HEK293 (cell line): Measurements from ENCODE around the gene KIF1A.

Experiments
- CTCF ChIA-PET: fragments of 350-600 bp; formaldehyde crosslinking; extraction: SDS; loops from one replicate; lab custom pipeline; 2021; ENCODE audit warnings: antibody characterized with exemption; lab: Yijun Ruan, JAX
- POLR2A ChIA-PET: fragments of 300-600 bp; formaldehyde crosslinking; extraction: SDS; loops from one replicate; lab custom pipeline; 2020; ENCODE audit warnings: antibody characterized with exemption, inconsistent platforms; lab: Yijun Ruan, JAX
- H3K27ac ChIP-seq: fragments of 200-500 bp; sonication (Bioruptor generic); 2 replicates; pipeline ENCODE4 v1.5.1; 2014; ENCODE audit warnings: low read depth, low read length, control low read depth, inconsistent platforms; ENCODE audit errors: extremely low read depth
- H3K36me3 ChIP-seq, 2 experiments: fragments of 200-500 bp in 1 of 2; sonication (Bioruptor generic) in 1 of 2; 1 replicate in 1 of 2; 2 replicates in 1 of 2; pipeline ENCODE4 v1.5.1; 2014 to 2017; ENCODE audit warnings: inconsistent platforms in 2 of 2, low read length in 2 of 2; ENCODE audit not compliant: control insufficient read depth in 2 of 2, insufficient read depth in 1 of 2
- H3K4me1 ChIP-seq: fragments of 200-500 bp; sonication (Bioruptor generic); 2 replicates; pipeline ENCODE4 v1.5.1; 2014; ENCODE audit warnings: mild to moderate bottlenecking, low read length, inconsistent platforms; ENCODE audit not compliant: control insufficient read depth, insufficient read depth
- H3K4me3 ChIP-seq: 2 replicates; pipeline ENCODE4 v1.5.1; 2011; ENCODE audit warnings: low read depth, mild to moderate bottlenecking, control low read depth, low read length, moderate library complexity
- H3K9me3 ChIP-seq: fragments of 200-500 bp; sonication (Bioruptor generic); 2 replicates; pipeline ENCODE4 v1.5.1; 2014; ENCODE audit warnings: low read depth, low read length, inconsistent platforms; ENCODE audit not compliant: control insufficient read depth, insufficient read depth
- CTCF ChIP-seq: fragments of 450-650 bp; formaldehyde crosslinking; IDR thresholded peaks from 2 replicates; pipeline ENCODE4 v1.5.1; 2016; ENCODE audit warnings: missing biosample characterization, missing genetic modification characterization
- GLI2 ChIP-seq: fragments of 450-650 bp; formaldehyde crosslinking; IDR thresholded peaks from 2 replicates; pipeline ENCODE4; 2017; ENCODE audit warnings: missing biosample characterization, missing genetic modification characterization, low read depth, borderline replicate concordance
- GLIS1 ChIP-seq: fragments of 450-650 bp; formaldehyde crosslinking; IDR thresholded peaks from 2 replicates; pipeline ENCODE4 v1.5.1; 2016; ENCODE audit warnings: missing biosample characterization, missing genetic modification characterization
- GLIS2 ChIP-seq: fragments of 450-650 bp; formaldehyde crosslinking; IDR thresholded peaks from 2 replicates; pipeline ENCODE4 v1.5.1; 2016; ENCODE audit warnings: missing biosample characterization, missing genetic modification characterization
- KLF7 ChIP-seq: fragments of 450-650 bp; formaldehyde crosslinking; IDR thresholded peaks from 2 replicates; pipeline ENCODE4 v1.5.1; 2016; ENCODE audit warnings: missing biosample characterization, missing genetic modification characterization, borderline replicate concordance
- OSR2 ChIP-seq: fragments of 450-650 bp; formaldehyde crosslinking; IDR thresholded peaks from 2 replicates; pipeline ENCODE4 v1.5.1; 2016; ENCODE audit warnings: missing biosample characterization, missing genetic modification characterization
- OVOL3 ChIP-seq: fragments of 450-650 bp; formaldehyde crosslinking; IDR thresholded peaks from 2 replicates; pipeline ENCODE4 v1.5.1; 2016; ENCODE audit warnings: missing biosample characterization, missing genetic modification characterization
- PRDM1 ChIP-seq: fragments of 450-650 bp; formaldehyde crosslinking; IDR thresholded peaks from 2 replicates; pipeline ENCODE4; 2016; ENCODE audit warnings: missing biosample characterization, missing genetic modification characterization
- REPIN1 ChIP-seq: fragments of 450-650 bp; formaldehyde crosslinking; IDR thresholded peaks from 2 replicates; pipeline ENCODE4 v1.5.1; 2017; ENCODE audit warnings: missing biosample characterization, missing genetic modification characterization, low read depth
- SALL2 ChIP-seq: fragments of 450-650 bp; formaldehyde crosslinking; IDR thresholded peaks from 2 replicates; pipeline ENCODE4 v1.5.0; 2017; ENCODE audit warnings: missing biosample characterization, mild to moderate bottlenecking, missing genetic modification characterization, borderline replicate concordance
- SCRT1 ChIP-seq: fragments of 450-650 bp; formaldehyde crosslinking; IDR thresholded peaks from 2 replicates; pipeline ENCODE4 v1.5.1; 2016; ENCODE audit warnings: missing biosample characterization, missing genetic modification characterization, borderline replicate concordance
- SP7 ChIP-seq: fragments of 450-650 bp; formaldehyde crosslinking; IDR thresholded peaks from 2 replicates; pipeline ENCODE4 v1.5.1; 2016; ENCODE audit warnings: missing biosample characterization, missing genetic modification characterization
- ZBTB11 ChIP-seq: fragments of 450-650 bp; formaldehyde crosslinking; conservative IDR thresholded peaks from 2 replicates; pipeline ENCODE4 v1.5.1; 2016; ENCODE audit warnings: low read depth, missing biosample characterization, missing genetic modification characterization
- ZBTB26 ChIP-seq: fragments of 450-650 bp; formaldehyde crosslinking; optimal IDR thresholded peaks from 2 replicates; pipeline ENCODE3; 2016; ENCODE audit warnings: missing biosample characterization, mild to moderate bottlenecking, missing genetic modification characterization
- ZFP37 ChIP-seq: fragments of 450-650 bp; formaldehyde crosslinking; IDR thresholded peaks from 2 replicates; pipeline ENCODE4 v1.5.1; 2016; ENCODE audit warnings: missing biosample characterization, missing genetic modification characterization
- ZNF10 ChIP-seq: fragments of 450-650 bp; formaldehyde crosslinking; IDR thresholded peaks from 2 replicates; pipeline ENCODE4 v1.5.1; 2017; ENCODE audit warnings: missing biosample characterization, missing genetic modification characterization
- ZNF114 ChIP-seq: fragments of 450-650 bp; formaldehyde crosslinking; IDR thresholded peaks from 2 replicates; pipeline ENCODE4 v1.5.0; 2017; ENCODE audit warnings: missing biosample characterization, missing genetic modification characterization
- ZNF174 ChIP-seq: fragments of 450-650 bp; formaldehyde crosslinking; IDR thresholded peaks from 2 replicates; pipeline ENCODE4 v1.5.0; 2017; ENCODE audit warnings: missing biosample characterization, mild to moderate bottlenecking, missing genetic modification characterization
- ZNF19 ChIP-seq: fragments of 450-650 bp; formaldehyde crosslinking; IDR thresholded peaks from 2 replicates; pipeline ENCODE4; 2016; ENCODE audit warnings: missing biosample characterization, missing genetic modification characterization, low read depth
- ZNF292 ChIP-seq: fragments of 450-650 bp; formaldehyde crosslinking; IDR thresholded peaks from 2 replicates; pipeline ENCODE4 v1.5.1; 2016; ENCODE audit warnings: low read depth, missing biosample characterization, missing genetic modification characterization, borderline replicate concordance
- ZNF341 ChIP-seq: fragments of 450-650 bp; formaldehyde crosslinking; IDR thresholded peaks from 2 replicates; pipeline ENCODE4; 2016; ENCODE audit warnings: low read depth, missing biosample characterization, missing genetic modification characterization
- ZNF37A ChIP-seq: fragments of 450-650 bp; IDR thresholded peaks from 2 replicates; pipeline ENCODE4 v1.5.1; 2018; ENCODE audit warnings: missing biosample characterization, missing genetic modification characterization
- ZNF488 ChIP-seq: fragments of 450-650 bp; formaldehyde crosslinking; IDR thresholded peaks from 2 replicates; pipeline ENCODE4 v1.5.1; 2016; ENCODE audit warnings: missing biosample characterization, missing genetic modification characterization
- ZNF529 ChIP-seq: fragments of 450-650 bp; formaldehyde crosslinking; IDR thresholded peaks from 2 replicates; pipeline ENCODE4 v1.5.1; 2017; ENCODE audit warnings: missing genetic modification characterization, missing biosample characterization; ENCODE audit not compliant: insufficient replicate concordance
- ZNF549 ChIP-seq: fragments of 450-650 bp; IDR thresholded peaks from 2 replicates; pipeline ENCODE4 v1.5.1; 2018; ENCODE audit warnings: missing biosample characterization, missing genetic modification characterization, mild to moderate bottlenecking, inconsistent platforms, moderate library complexity
- ZNF585B ChIP-seq: fragments of 450-650 bp; formaldehyde crosslinking; IDR thresholded peaks from 2 replicates; pipeline ENCODE4 v1.5.1; 2016; ENCODE audit warnings: missing biosample characterization, missing genetic modification characterization
- ZNF654 ChIP-seq: fragments of 450-650 bp; formaldehyde crosslinking; IDR thresholded peaks from 2 replicates; pipeline ENCODE4 v1.5.1; 2016; ENCODE audit warnings: low read depth, missing biosample characterization, missing genetic modification characterization
- ZNF660 ChIP-seq: fragments of 450-650 bp; IDR thresholded peaks from 2 replicates; pipeline ENCODE4 v1.5.1; 2018; ENCODE audit warnings: missing biosample characterization, mild to moderate bottlenecking, missing genetic modification characterization
- ZNF704 ChIP-seq: fragments of 450-650 bp; formaldehyde crosslinking; IDR thresholded peaks from 2 replicates; pipeline ENCODE4 v1.5.1; 2016; ENCODE audit warnings: missing biosample characterization, missing genetic modification characterization
- ZXDB ChIP-seq: fragments of 450-650 bp; formaldehyde crosslinking; IDR thresholded peaks from 2 replicates; pipeline ENCODE4 v1.5.1; 2016; ENCODE audit warnings: missing biosample characterization, missing genetic modification characterization

Gene KIF1A

GRCh38 chr2:240865391-240865790 lies 45.4 kb upstream of the KIF1A start (continued):
- TF ChIP-seq ZBTB11 (tag by site-specific recombination) (no peak), GLI2 (tag by site-specific recombination) (no peak), OVOL3 (no peak), ZNF660 (tag by site-specific recombination) (no peak), ZNF529 (tag by site-specific recombination) (no peak), ZNF174 (tag by site-specific recombination) (no peak), SCRT1 (tag by site-specific recombination) (no peak), ZNF585B (tag by site-specific recombination) (no peak), ZNF704 (tag by site-specific recombination) (no peak), CTCF (tag by site-specific recombination) (no peak), ZNF488 (tag by site-specific recombination) (no peak), ZNF654 (no peak), OSR2 (tag by site-specific recombination) (no peak), GLIS1 (tag by site-specific recombination) (no peak)
- TF ChIP-seq, all 188 proteins: peak for 0

GRCh38 chr2:240864475-240864874 lies 44.5 kb upstream of the KIF1A start:
- Histone ChIP-seq H3K9me3 (no peaks in the 10 kb centered on the region), H3K4me1 (no peaks in the 10 kb centered on the region), H3K4me3 (no peak overlapping the region), H3K27ac (no peak overlapping the region), H3K36me3 (no peaks in the 10 kb centered on the region)
- CTCF ChIA-PET: no interaction called here
- POLR2A ChIA-PET: interaction anchor here (0.7 to 0.9 kb wide), 2 partner anchors 12 to 41 kb away, joined by 3 to 8 read pairs; no protein-coding TSS in a partner anchor
- TF ChIP-seq ZNF549 (tag by site-specific recombination) (no peak), ZFP37 (tag by site-specific recombination) (no peak), PRDM1 (tag by site-specific recombination) (no peak), ZNF10 (no peak), ZNF19 (tag by site-specific recombination) (no peak), ZXDB (no peak), ZNF114 (tag by site-specific recombination) (no peak), REPIN1 (tag by site-specific recombination) (no peak), ZBTB26 (tag by site-specific recombination) (no peak), KLF7 (no peak), ZNF37A (tag by site-specific recombination) (no peak), SP7 (tag by site-specific recombination) (no peak), GLIS2 (tag by site-specific recombination) (no peak), ZNF292 (tag by site-specific recombination) (no peak), SALL2 (tag by site-specific recombination) (no peak), ZNF341 (tag by site-specific recombination) (no peak), ZNF585B (tag by site-specific recombination) (no peak)
